Karpas-422 (cell line): ENCODE results near the gene MAP9. TPM values are rescaled to one million over a fixed set of nuclear protein-coding genes. Genes with fewer than 3 reads are reported as not detected.
"Not testable (repeated sequence)": the region's sequence is repeated elsewhere in the genome, so short reads cannot be mapped to it uniquely, and the experiment has no call there.

Experiments
- DNase-seq: peaks from one replicate; pipeline ENCODE4 v3.0.0-alpha.2; 2015
- H2AFZ ChIP-seq: fragments of 200-600 bp; sonication (generic); 2 replicates; pipeline ENCODE4 v1.6.1; 2014; ENCODE audit warnings: antibody characterized with exemption, low read length, mixed read lengths
- H3K27ac ChIP-seq: fragments of 200-600 bp; sonication (generic); 2 replicates; pipeline ENCODE4 v1.5.1; 2014; ENCODE audit warnings: mild to moderate bottlenecking, low read length, moderate library complexity
- H3K27me3 ChIP-seq: fragments of 200-600 bp; sonication (generic); 2 replicates; pipeline ENCODE4 v1.6.1; 2014; ENCODE audit warnings: low read length, mixed read lengths
- H3K36me3 ChIP-seq: fragments of 200-600 bp; sonication (generic); 2 replicates; pipeline ENCODE4 v1.6.1; 2014; ENCODE audit warnings: low read length, mixed read lengths; ENCODE audit not compliant: insufficient read depth
- H3K4me1 ChIP-seq: fragments of 200-600 bp; sonication (generic); 2 replicates; pipeline ENCODE4 v1.6.1; 2014; ENCODE audit warnings: mild to moderate bottlenecking, low read length, mixed read lengths
- H3K4me2 ChIP-seq: fragments of 200-600 bp; sonication (generic); 2 replicates; pipeline ENCODE4 v1.6.1; 2014; ENCODE audit warnings: low read length, low read depth, mild to moderate bottlenecking; ENCODE audit not compliant: poor library complexity, severe bottlenecking
- H3K4me3 ChIP-seq: fragments of 200-600 bp; sonication (generic); 2 replicates; pipeline ENCODE4 v1.5.1; 2014; ENCODE audit warnings: mild to moderate bottlenecking, antibody characterized with exemption, low read length, mixed read lengths
- H3K79me2 ChIP-seq: fragments of 200-600 bp; sonication (generic); 2 replicates; pipeline ENCODE4 v1.6.1; 2014; ENCODE audit warnings: mild to moderate bottlenecking, low read length, mixed read lengths
- H3K9ac ChIP-seq: fragments of 200-600 bp; sonication (generic); 2 replicates; pipeline ENCODE4 v1.6.0; 2014; ENCODE audit warnings: low read length
- H3K9me2 ChIP-seq: fragments of 200-600 bp; sonication (generic), shearing (Covaris generic); replicated peaks from 2 replicates; pipeline ENCODE4 v1.6.0; 2014; ENCODE audit warnings: mild to moderate bottlenecking, low read length, moderate library complexity; ENCODE audit not compliant: insufficient read depth
- H3K9me3 ChIP-seq: fragments of 300-700, 200-600 bp; sonication (generic); 2 replicates; pipeline ENCODE4 v1.6.1; 2014; ENCODE audit warnings: low read length, mixed read lengths
- H4K20me1 ChIP-seq: fragments of 200-600 bp; sonication (generic); 2 replicates; pipeline ENCODE4 v1.6.1; 2014; ENCODE audit warnings: mild to moderate bottlenecking, antibody characterized with exemption, low read length, low read depth; ENCODE audit not compliant: insufficient read depth
- total RNA-seq: library from RNA; depleted of rRNA; stranded (reverse); fragments of >200 nt; shearing (Covaris generic); gene quantifications from 2 replicates; pipeline ENCODE4 v1.2.3, GENCODE V29; 2014; ENCODE audit warnings: low replicate concordance

The MAP9 gene
- total RNA-seq, 1 experiment from 2014 or later = 57.4 TPM

DNA sequence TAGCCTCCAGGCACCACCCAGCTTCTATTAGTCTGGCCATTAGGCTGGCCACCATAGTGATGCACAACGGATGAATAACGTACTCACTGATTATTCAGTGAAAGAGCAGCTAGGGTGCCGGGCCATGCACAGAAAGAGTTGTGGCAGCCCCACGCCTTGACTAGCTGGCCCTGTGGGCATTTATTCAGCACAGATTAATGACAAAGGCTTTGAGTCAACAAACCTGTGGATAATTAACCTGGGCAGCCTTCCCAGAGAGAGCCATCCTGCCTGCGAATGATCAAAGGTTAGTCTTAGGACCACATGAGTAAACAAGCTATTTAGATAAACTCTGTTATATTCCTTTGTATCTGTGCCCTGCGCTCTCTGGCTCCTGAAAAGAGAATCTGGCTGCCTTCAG, 37.2 kb downstream of the MAP9 start:
- no peak overlapping the region for H3K4me2 ChIP-seq
- H4K20me1 ChIP-seq = no peaks in the 10 kb centered on the region; the same call in 1 of the 2 replicates
- no peak for DNase-seq
- H2AFZ ChIP-seq = no peak overlapping the region
- no peaks in the 10 kb centered on the region for H3K9me2 ChIP-seq
- no peak overlapping the region for H3K9ac ChIP-seq
- no peaks in the 10 kb centered on the region for H3K9me3 ChIP-seq
- no peaks in the 10 kb centered on the region for H3K4me1 ChIP-seq
- H3K79me2 ChIP-seq = no peaks in the 10 kb centered on the region
- no peak overlapping the region for H3K4me3 ChIP-seq
- peaks cover 19% of the 10 kb centered on the region for H3K36me3 ChIP-seq
- no peak overlapping the region for H3K27ac ChIP-seq
- no peaks in the 10 kb centered on the region for H3K27me3 ChIP-seq

- Histone ChIP-seq H3K36me3 (peaks cover 8% of the 10 kb centered on the region; the same call in 1 of the 2 replicates), H3K9ac (no peak overlapping the region), H4K20me1 (no peaks in the 10 kb centered on the region; the same call in 1 of the 2 replicates), H3K9me3 (no peaks in the 10 kb centered on the region), H3K27ac (no peak overlapping the region), H3K4me2 (no peak overlapping the region), H3K4me3 (no peak overlapping the region), H3K79me2 (no peaks in the 10 kb centered on the region), H2AFZ (no peak overlapping the region), H3K27me3 (no peaks in the 10 kb centered on the region), H3K9me2 (no peaks in the 10 kb centered on the region), H3K4me1 (no peaks in the 10 kb centered on the region)
- no peak for DNase-seq
Observed at GRCh38 chr4:155338196-155338595, 38.6 kb downstream of the MAP9 start.

- Histone ChIP-seq H4K20me1 (no peaks in the 10 kb centered on the region), H3K79me2 (no peaks in the 10 kb centered on the region)
- DNase-seq = no peak
Observed at GRCh38 chr4:155336242-155336641, 40.5 kb downstream of the MAP9 start.

GRCh38 chr4:155331478-155331877, 45.3 kb downstream of the MAP9 start:
- Histone ChIP-seq H2AFZ (no peak overlapping the region), H3K27ac (no peak overlapping the region), H3K4me2 (no peak overlapping the region), H3K9me2 (no peaks in the 10 kb centered on the region), H3K36me3 (no peaks in the 10 kb centered on the region), H3K9me3 (no peaks in the 10 kb centered on the region), H3K79me2 (no peaks in the 10 kb centered on the region), H3K9ac (no peak overlapping the region), H3K4me1 (no peaks in the 10 kb centered on the region), H4K20me1 (no peaks in the 10 kb centered on the region), H3K27me3 (no peaks in the 10 kb centered on the region), H3K4me3 (no peak overlapping the region)
- DNase-seq = no peak

More at GRCh38 chr4:155336242-155336641, 40.5 kb downstream of the MAP9 start:
- H3K4me1 ChIP-seq = no peaks in the 10 kb centered on the region
- no peak overlapping the region for H2AFZ ChIP-seq
- no peaks in the 10 kb centered on the region for H3K36me3 ChIP-seq
- no peak overlapping the region for H3K4me2 ChIP-seq
- H3K27me3 ChIP-seq = no peaks in the 10 kb centered on the region
- no peak overlapping the region for H3K9ac ChIP-seq
- H3K4me3 ChIP-seq = no peak overlapping the region
- H3K9me3 ChIP-seq = no peaks in the 10 kb centered on the region
- no peak overlapping the region for H3K27ac ChIP-seq
- H3K9me2 ChIP-seq = no peaks in the 10 kb centered on the region

GRCh38 chr4:155322782-155323181, 54.0 kb downstream of the MAP9 start:
- no peaks in the 10 kb centered on the region for H3K9me2 ChIP-seq
- no peaks in the 10 kb centered on the region for H4K20me1 ChIP-seq
- no peak overlapping the region for H3K4me3 ChIP-seq

DNA sequence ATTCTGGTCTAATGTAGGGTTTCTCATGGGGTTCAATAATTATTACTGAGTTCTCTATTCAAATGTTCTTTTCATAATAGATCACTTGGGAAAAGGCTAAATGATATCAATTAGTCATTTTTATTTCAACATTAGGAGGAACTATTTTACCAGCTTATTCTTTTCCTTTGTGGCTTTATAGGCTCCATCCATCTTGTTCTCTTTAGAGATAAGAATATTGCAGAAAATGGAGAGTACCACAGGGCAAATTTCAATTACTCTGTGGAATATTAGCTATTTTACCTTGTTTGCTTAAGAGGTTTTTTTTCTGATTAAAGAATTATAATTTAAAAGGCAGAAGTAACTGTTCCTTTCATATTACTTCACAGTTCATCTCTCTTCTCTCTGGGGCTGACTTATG, 55.8 kb downstream of the MAP9 start:
- H4K20me1 ChIP-seq = no peaks in the 10 kb centered on the region
- H3K9ac ChIP-seq = no peak overlapping the region
- H3K9me3 ChIP-seq = no peaks in the 10 kb centered on the region
- H3K27me3 ChIP-seq = no peaks in the 10 kb centered on the region
- no peak overlapping the region for H3K27ac ChIP-seq
- no peaks in the 10 kb centered on the region for H3K4me1 ChIP-seq
- no peak overlapping the region for H2AFZ ChIP-seq
- no peak overlapping the region for H3K4me2 ChIP-seq
- DNase-seq = no peak
- no peaks in the 10 kb centered on the region for H3K79me2 ChIP-seq
- no peaks in the 10 kb centered on the region for H3K36me3 ChIP-seq
- no peaks in the 10 kb centered on the region for H3K9me2 ChIP-seq
- no peak overlapping the region for H3K4me3 ChIP-seq

More at GRCh38 chr4:155322782-155323181, 54.0 kb downstream of the MAP9 start:
- no peaks in the 10 kb centered on the region for H3K79me2 ChIP-seq
- H3K36me3 ChIP-seq = no peaks in the 10 kb centered on the region
- DNase-seq = no peak
- H3K27ac ChIP-seq = no peak overlapping the region
- no peak overlapping the region for H3K9ac ChIP-seq
- no peaks in the 10 kb centered on the region for H3K4me1 ChIP-seq
- no peak overlapping the region for H2AFZ ChIP-seq
- no peaks in the 10 kb centered on the region for H3K27me3 ChIP-seq
- no peaks in the 10 kb centered on the region for H3K9me3 ChIP-seq
- no peak overlapping the region for H3K4me2 ChIP-seq

GRCh38 chr4:155319516-155319915, 57.2 kb downstream of the MAP9 start:
- no peaks in the 10 kb centered on the region for H3K9me3 ChIP-seq
- no peak for DNase-seq
- H3K4me1 ChIP-seq = no peaks in the 10 kb centered on the region
- no peaks in the 10 kb centered on the region for H3K79me2 ChIP-seq
- no peak overlapping the region for H2AFZ ChIP-seq
- H3K27me3 ChIP-seq = no peaks in the 10 kb centered on the region
- no peak overlapping the region for H3K4me3 ChIP-seq
- H3K4me2 ChIP-seq = no peak overlapping the region
- no peak overlapping the region for H3K9ac ChIP-seq
- H3K9me2 ChIP-seq = no peaks in the 10 kb centered on the region
- no peak overlapping the region for H3K27ac ChIP-seq
- no peaks in the 10 kb centered on the region for H3K36me3 ChIP-seq
- H4K20me1 ChIP-seq = no peaks in the 10 kb centered on the region

DNA sequence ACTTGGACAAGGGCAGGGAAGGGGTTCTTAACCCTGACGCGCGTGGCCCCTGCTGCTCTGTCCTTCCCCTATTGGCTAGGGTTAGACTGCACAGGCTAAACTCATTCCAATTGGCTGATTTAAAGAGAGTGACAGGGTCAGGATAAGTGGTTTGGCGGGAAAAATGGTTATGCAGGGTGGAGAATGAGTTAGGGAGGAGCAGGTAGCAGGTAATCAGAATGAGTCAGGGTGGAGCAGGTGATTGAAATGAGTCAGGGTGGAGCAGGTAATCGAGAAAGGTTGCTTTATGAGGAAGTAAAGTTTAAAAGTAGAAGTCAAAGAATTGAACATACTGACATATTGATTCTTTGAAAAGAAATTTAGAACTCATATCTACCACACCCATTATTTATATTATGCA, 64.7 kb downstream of the MAP9 start:
- H3K36me3 ChIP-seq, H3K4me2 ChIP-seq, DNase-seq, H3K27me3 ChIP-seq, H3K4me1 ChIP-seq, H3K79me2 ChIP-seq, H3K9me2 ChIP-seq, H4K20me1 ChIP-seq, H3K27ac ChIP-seq, H3K9ac ChIP-seq, H3K4me3 ChIP-seq, H3K9me3 ChIP-seq, H2AFZ ChIP-seq: not testable (repeated sequence)
